OCI-LY3 (cell line): ENCODE results near the gene C22orf39.

ENCODE experiments used
- EZH2phosphoT487 ChIP-seq: fragments of 200-600 bp; shearing (Covaris generic); IDR thresholded peaks from 2 replicates; pipeline ENCODE4 v1.6.1; 2018; ENCODE audit warnings: antibody characterized with exemption, mixed run types, low read depth
- TF ChIP-seq, protein P1 (sequence below): fragments of 200-600, 300-600 bp; sonication (generic); IDR thresholded peaks from 2 replicates; pipeline ENCODE4 v1.5.1; 2014; ENCODE audit warnings: antibody characterized with exemption, low read length, low read depth

DNA sequence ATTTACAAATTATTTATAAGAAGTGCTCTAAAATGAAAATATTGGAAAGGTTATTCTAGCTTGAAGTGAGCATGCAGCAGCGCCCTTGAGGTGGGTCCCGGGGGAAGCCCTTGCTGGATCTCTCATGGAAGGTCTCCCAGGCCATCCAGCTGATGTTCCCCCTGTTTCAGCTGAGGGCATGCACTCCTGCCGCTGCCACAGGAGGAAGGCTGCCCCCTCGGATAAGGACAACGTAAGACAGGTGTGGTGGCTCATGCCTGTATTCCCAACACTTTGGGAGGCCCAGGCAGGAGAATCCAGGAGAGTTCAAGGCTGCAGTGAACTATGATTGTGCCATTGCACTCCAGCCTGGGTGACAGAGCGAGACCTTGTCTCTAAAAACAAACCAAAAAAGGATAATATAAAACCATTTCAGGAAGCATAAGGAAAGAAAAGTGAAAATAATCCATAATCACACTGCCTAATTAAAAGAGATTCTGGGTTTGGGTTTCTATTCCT is 47.2 kb upstream of the C22orf39 start:
- TF ChIP-seq, protein P1, sequence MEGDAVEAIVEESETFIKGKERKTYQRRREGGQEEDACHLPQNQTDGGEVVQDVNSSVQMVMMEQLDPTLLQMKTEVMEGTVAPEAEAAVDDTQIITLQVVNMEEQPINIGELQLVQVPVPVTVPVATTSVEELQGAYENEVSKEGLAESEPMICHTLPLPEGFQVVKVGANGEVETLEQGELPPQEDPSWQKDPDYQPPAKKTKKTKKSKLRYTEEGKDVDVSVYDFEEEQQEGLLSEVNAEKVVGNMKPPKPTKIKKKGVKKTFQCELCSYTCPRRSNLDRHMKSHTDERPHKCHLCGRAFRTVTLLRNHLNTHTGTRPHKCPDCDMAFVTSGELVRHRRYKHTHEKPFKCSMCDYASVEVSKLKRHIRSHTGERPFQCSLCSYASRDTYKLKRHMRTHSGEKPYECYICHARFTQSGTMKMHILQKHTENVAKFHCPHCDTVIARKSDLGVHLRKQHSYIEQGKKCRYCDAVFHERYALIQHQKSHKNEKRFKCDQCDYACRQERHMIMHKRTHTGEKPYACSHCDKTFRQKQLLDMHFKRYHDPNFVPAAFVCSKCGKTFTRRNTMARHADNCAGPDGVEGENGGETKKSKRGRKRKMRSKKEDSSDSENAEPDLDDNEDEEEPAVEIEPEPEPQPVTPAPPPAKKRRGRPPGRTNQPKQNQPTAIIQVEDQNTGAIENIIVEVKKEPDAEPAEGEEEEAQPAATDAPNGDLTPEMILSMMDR: no peak
- no peak for TF ChIP-seq EZH2phosphoT487
